Activated naive CD4-positive, alpha-beta T cell treated with anti-CD3 and anti-CD28 coated beads for 36 hours (primary cell): Measurements from ENCODE around the gene LAG3. TPM values are rescaled to one million over a fixed set of nuclear protein-coding genes. Genes with fewer than 3 reads are reported as not detected.

Source experiments
- CTCF ChIA-PET: fragments of 350-600 bp; sonication (Branson Sonifier 250); formaldehyde crosslinking; loops from one replicate; lab custom pipeline; 2021; ENCODE audit warnings: antibody characterized with exemption; lab: Charles Lee
- DNase-seq: peaks from one replicate; pipeline ENCODE4 v3.0.0-alpha.2; 2020
- H3K27ac Mint-ChIP-seq: one replicate; pipeline ENCODE4 v1.8.0; 2021; ENCODE audit warnings: mild to moderate bottlenecking, mixed read lengths
- H3K27me3 Mint-ChIP-seq: one replicate; pipeline ENCODE4 v1.8.0; 2021; ENCODE audit warnings: low read depth, mixed read lengths
- H3K36me3 Mint-ChIP-seq: one replicate; pipeline ENCODE4 v1.8.0; 2021; ENCODE audit warnings: low read depth, mixed read lengths
- H3K4me1 Mint-ChIP-seq: one replicate; pipeline ENCODE4 v1.8.0; 2021; ENCODE audit warnings: low read depth, mixed read lengths
- H3K4me3 Mint-ChIP-seq: one replicate; pipeline ENCODE4 v1.8.0; 2021; ENCODE audit warnings: mild to moderate bottlenecking, moderate library complexity, mixed read lengths
- H3K9me3 Mint-ChIP-seq: one replicate; pipeline ENCODE4 v1.8.0; 2021; ENCODE audit warnings: mixed read lengths
- intact Hi-C: fragments of 100-400 bp; cut with micrococcal nuclease; formaldehyde crosslinking; loops from one replicate; pipeline ENCODE4 v1.15.1; 2023
- total RNA-seq, 2 experiments: library from RNA; stranded (reverse); gene quantifications; one replicate each; pipeline ENCODE4 v1.2.3, GENCODE V29; 2021

Gene LAG3
- total RNA-seq, 2 experiments from 2014 or later, result 22.8 to 25.1 TPM

- no peaks in the 10 kb centered on the region for H3K9me3 Mint-ChIP-seq
- no peaks in the 10 kb centered on the region for H3K27me3 Mint-ChIP-seq
- peaks cover 36% of the 10 kb centered on the region for H3K36me3 Mint-ChIP-seq
- intact Hi-C loops, result loop anchor here (2.0 to 5.0 kb wide), 3 partner anchors 18 to 300 kb away; partner anchors contain the start of genes CHD4, MRPL51 and NCAPD2
- peak; percentile 61 for DNase-seq
- H3K4me1 Mint-ChIP-seq, result peaks cover 51% of the 10 kb centered on the region
- CTCF ChIA-PET, result interaction anchor here (0.6 to 6.5 kb wide), 17 partner anchors 10 to 235 kb away, joined by 3 to 39 read pairs (median 4); partner anchors contain the start of genes COPS7A, LAG3, MLF2 and PTMS
- peak overlapping the region; percentile 97 for H3K4me3 Mint-ChIP-seq
- peak overlapping the region; percentile 96 for H3K27ac Mint-ChIP-seq
Observed at GRCh38 chr12:6792522-6793201, 20.3 kb downstream of the LAG3 start.

GRCh38 chr12:6795088-6795487 lies 22.8 kb downstream of the LAG3 start:
- Mint-ChIP-seq H3K27me3 (no peaks in the 10 kb centered on the region), H3K27ac (no peak overlapping the region), H3K4me1 (peaks cover 54% of the 10 kb centered on the region), H3K4me3 (no peak overlapping the region), H3K9me3 (no peaks in the 10 kb centered on the region), H3K36me3 (peaks cover 38% of the 10 kb centered on the region)
- CTCF ChIA-PET, result interaction anchor here (0.7 to 1.8 kb wide), 5 partner anchors 26 to 41 kb away, joined by 3 to 7 read pairs (median 6); no protein-coding TSS in a partner anchor
- intact Hi-C loops, result no loop called here
- DNase-seq, result no peak

DNA sequence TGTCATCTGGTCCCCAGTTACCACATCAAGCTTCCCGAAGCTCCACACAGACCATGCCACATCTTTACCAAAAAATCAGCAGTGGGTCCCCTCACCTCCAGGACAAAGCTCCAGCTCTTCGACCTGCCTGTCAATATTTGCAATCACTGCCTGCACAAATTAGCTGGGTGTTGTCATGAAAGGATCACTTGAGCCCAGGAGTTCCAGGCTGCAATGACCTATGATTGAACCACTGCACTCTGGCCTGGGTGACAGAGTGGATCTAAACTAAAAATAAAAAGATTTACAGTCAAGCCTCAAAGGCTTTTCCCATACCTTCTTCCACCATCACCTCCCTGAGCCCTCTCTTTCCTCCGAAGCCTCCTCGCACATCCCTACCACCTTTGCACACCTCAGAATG lies 24.3 kb downstream of the LAG3 start:
- Mint-ChIP-seq H3K27ac (peak overlapping the region; percentile 15), H3K27me3 (no peaks in the 10 kb centered on the region), H3K36me3 (peaks cover 34% of the 10 kb centered on the region), H3K4me3 (no peak overlapping the region), H3K4me1 (peaks cover 55% of the 10 kb centered on the region), H3K9me3 (no peaks in the 10 kb centered on the region)
- CTCF ChIA-PET, result interaction anchor here (0.7 to 1.8 kb wide), 5 partner anchors 10 to 42 kb away, joined by 3 to 7 read pairs (median 3); no protein-coding TSS in a partner anchor
- intact Hi-C loops, result no loop called here
- no peak for DNase-seq

- CTCF ChIA-PET, result interaction anchor here (1.0 to 1.3 kb wide), 2 partner anchors 26 to 45 kb away, joined by 3 read pairs; no protein-coding TSS in a partner anchor
- DNase-seq, result no peak
- intact Hi-C loops, result no loop called here
- Mint-ChIP-seq H3K4me1 (peaks cover 42% of the 10 kb centered on the region), H3K27me3 (no peaks in the 10 kb centered on the region), H3K27ac (no peak overlapping the region), H3K4me3 (no peak overlapping the region), H3K36me3 (peaks cover 33% of the 10 kb centered on the region), H3K9me3 (no peaks in the 10 kb centered on the region)
Observed at GRCh38 chr12:6799147-6799546, 26.8 kb downstream of the LAG3 start.

GRCh38 chr12:6807170-6807569 lies 34.9 kb downstream of the LAG3 start:
- CTCF ChIA-PET, result interaction anchor here (3.8 kb wide), 1 partner anchor 18 kb away, joined by 18 read pairs; no protein-coding TSS in a partner anchor
- H3K27ac Mint-ChIP-seq, result no peak overlapping the region
- no peak overlapping the region for H3K4me3 Mint-ChIP-seq
- peaks cover 19% of the 10 kb centered on the region for H3K4me1 Mint-ChIP-seq
- intact Hi-C loops, result no loop called here
- H3K36me3 Mint-ChIP-seq, result peaks cover 27% of the 10 kb centered on the region
- DNase-seq, result no peak
- H3K9me3 Mint-ChIP-seq, result no peaks in the 10 kb centered on the region
- no peaks in the 10 kb centered on the region for H3K27me3 Mint-ChIP-seq

DNA sequence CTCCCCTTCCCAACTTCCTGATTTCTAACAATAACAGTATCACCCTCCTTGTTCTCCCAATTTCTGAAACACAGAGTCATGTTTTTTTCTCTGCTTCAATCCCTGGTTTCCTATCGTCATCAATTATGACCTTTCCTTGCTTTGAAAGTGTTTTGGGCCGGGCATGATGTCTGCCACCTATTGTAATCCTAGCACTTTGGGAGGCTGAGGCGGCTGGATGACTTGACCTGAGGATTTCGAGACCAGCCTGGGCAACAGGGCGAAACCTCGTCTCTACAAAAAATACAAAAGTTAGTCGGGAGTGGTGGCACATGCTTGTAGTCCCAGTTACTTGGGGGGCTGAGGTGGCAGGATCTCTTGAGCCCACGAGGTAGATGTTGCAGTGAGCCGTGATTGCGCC lies 36.7 kb downstream of the LAG3 start:
- Mint-ChIP-seq H3K4me3 (no peak overlapping the region), H3K9me3 (no peaks in the 10 kb centered on the region), H3K36me3 (peaks cover 19% of the 10 kb centered on the region), H3K27ac (no peak overlapping the region), H3K4me1 (peaks cover 19% of the 10 kb centered on the region), H3K27me3 (no peaks in the 10 kb centered on the region)
- no peak for DNase-seq
- intact Hi-C loops, result no loop called here
- CTCF ChIA-PET, result interaction anchor here (0.7 to 3.8 kb wide), 3 partner anchors 14 to 56 kb away, joined by 3 to 18 read pairs (median 3); partner anchors contain the start of gene MLF2

- intact Hi-C loops, result loop anchor here (2.0 kb wide), 1 partner anchor 18 kb away; no protein-coding TSS in a partner anchor
- Mint-ChIP-seq H3K9me3 (no peaks in the 10 kb centered on the region), H3K36me3 (peaks cover 20% of the 10 kb centered on the region), H3K4me1 (peaks cover 19% of the 10 kb centered on the region), H3K4me3 (no peak overlapping the region), H3K27me3 (no peaks in the 10 kb centered on the region), H3K27ac (peak overlapping the region; percentile 46)
- CTCF ChIA-PET, result interaction anchor here (0.7 to 3.8 kb wide), 5 partner anchors 12 to 32 kb away, joined by 3 to 18 read pairs (median 4); no protein-coding TSS in a partner anchor
- no peak for DNase-seq
Observed at GRCh38 chr12:6810758-6811157, 38.4 kb downstream of the LAG3 start.

- H3K4me3 Mint-ChIP-seq, result no peak overlapping the region
- H3K9me3 Mint-ChIP-seq, result no peaks in the 10 kb centered on the region
- DNase-seq, result no peak
- H3K4me1 Mint-ChIP-seq, result peaks cover 17% of the 10 kb centered on the region
- peaks cover 29% of the 10 kb centered on the region for H3K36me3 Mint-ChIP-seq
- no peaks in the 10 kb centered on the region for H3K27me3 Mint-ChIP-seq
- intact Hi-C loops, result no loop called here
- CTCF ChIA-PET, result interaction anchor here (1.2 to 2.3 kb wide), 4 partner anchors 9 to 60 kb away, joined by 3 to 10 read pairs (median 4); partner anchors contain the start of gene MLF2
- no peak overlapping the region for H3K27ac Mint-ChIP-seq
Observed at GRCh38 chr12:6813363-6813762, 41.0 kb downstream of the LAG3 start.

DNA sequence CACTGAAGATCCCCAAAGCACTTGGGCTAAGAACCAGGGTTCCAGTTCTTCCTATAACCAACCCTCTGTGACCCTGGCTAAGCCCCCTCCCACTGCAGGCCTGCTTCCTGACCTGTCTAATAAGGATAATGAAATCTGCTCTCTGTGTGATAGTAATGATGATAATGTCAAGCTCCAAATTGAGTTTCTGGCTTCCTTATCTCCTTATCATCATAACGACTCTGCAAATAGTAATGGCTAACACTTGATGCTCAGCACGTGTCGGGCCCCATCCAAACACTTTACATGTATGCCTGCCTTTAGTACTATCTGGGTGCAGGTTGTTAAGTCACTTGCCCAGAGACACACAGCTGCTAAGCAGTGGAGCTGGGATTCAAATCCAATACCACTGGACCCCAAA lies 44.3 kb downstream of the LAG3 start:
- no peak overlapping the region for H3K27ac Mint-ChIP-seq
- CTCF ChIA-PET, result interaction anchor here (0.8 to 2.1 kb wide), 2 partner anchors 50 to 63 kb away, joined by 3 to 12 read pairs; partner anchors contain the start of gene MLF2
- peaks cover 24% of the 10 kb centered on the region for H3K36me3 Mint-ChIP-seq

GRCh38 chr12:6817098-6817497 lies 44.8 kb downstream of the LAG3 start:
- no peaks in the 10 kb centered on the region for H3K9me3 Mint-ChIP-seq
- intact Hi-C loops, result no loop called here
- CTCF ChIA-PET, result interaction anchor here (2.1 kb wide), 1 partner anchor 63 kb away, joined by 12 read pairs; the partner anchor contains the start of gene MLF2
- H3K4me3 Mint-ChIP-seq, result no peak overlapping the region
- peaks cover 10% of the 10 kb centered on the region for H3K4me1 Mint-ChIP-seq
- peaks cover 24% of the 10 kb centered on the region for H3K36me3 Mint-ChIP-seq
- no peak overlapping the region for H3K27ac Mint-ChIP-seq
- H3K27me3 Mint-ChIP-seq, result no peaks in the 10 kb centered on the region
- DNase-seq, result no peak

More for the DNA sequence above, 44.3 kb downstream of the LAG3 start:
- DNase-seq, result no peak
- H3K4me3 Mint-ChIP-seq, result no peak overlapping the region
- H3K9me3 Mint-ChIP-seq, result no peaks in the 10 kb centered on the region
- no peaks in the 10 kb centered on the region for H3K27me3 Mint-ChIP-seq
- peaks cover 7% of the 10 kb centered on the region for H3K4me1 Mint-ChIP-seq
- intact Hi-C loops, result no loop called here

DNA sequence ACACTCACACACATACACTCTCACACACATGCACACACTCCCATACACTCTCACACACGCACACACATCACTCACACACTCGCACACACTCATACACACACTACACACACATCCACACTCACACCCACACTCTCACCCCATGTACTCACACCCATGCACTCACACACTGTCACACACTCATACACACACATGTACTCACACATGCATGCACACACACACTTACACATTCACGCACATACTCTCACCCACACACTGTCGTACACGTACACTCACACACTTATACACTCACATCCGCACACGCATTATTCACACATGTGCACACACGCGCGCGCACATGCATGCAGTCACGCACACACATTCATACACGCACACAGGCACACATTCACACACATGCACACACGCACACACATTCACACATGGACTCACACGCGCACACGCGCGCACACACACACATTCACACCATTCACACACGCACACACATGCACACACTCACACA lies 45.4 kb downstream of the LAG3 start:
- H3K36me3 Mint-ChIP-seq, result peaks cover 23% of the 10 kb centered on the region
- H3K27ac Mint-ChIP-seq, result no peak overlapping the region
- peaks cover 11% of the 10 kb centered on the region for H3K4me1 Mint-ChIP-seq
- H3K9me3 Mint-ChIP-seq, result no peaks in the 10 kb centered on the region
- H3K4me3 Mint-ChIP-seq, result no peak overlapping the region
- intact Hi-C loops, result no loop called here
- CTCF ChIA-PET, result no interaction called here
- peaks cover 1% of the 10 kb centered on the region for H3K27me3 Mint-ChIP-seq
- no peak for DNase-seq

GRCh38 chr12:6818222-6818621 lies 45.9 kb downstream of the LAG3 start:
- CTCF ChIA-PET, result no interaction called here
- Mint-ChIP-seq H3K27me3 (peaks cover 2% of the 10 kb centered on the region), H3K4me1 (peaks cover 11% of the 10 kb centered on the region), H3K4me3 (no peak overlapping the region), H3K9me3 (no peaks in the 10 kb centered on the region), H3K27ac (no peak overlapping the region), H3K36me3 (peaks cover 23% of the 10 kb centered on the region)
- intact Hi-C loops, result no loop called here
- DNase-seq, result no peak
